HL-60/S4 treated with retinoic acid at 250 ng/mL for 4 days and 3 days (cell line): ENCODE results near the gene SLF2.
"Not testable (repeated sequence)": the region's sequence is repeated elsewhere in the genome, so short reads cannot be mapped to it uniquely, and the experiment has no call there.

Source experiments
- in situ Hi-C: fragments of 300-500 bp; cut with MboI; formaldehyde crosslinking; loops from 2 replicates; pipeline ENCODE4 v1.7.0; 2022; ENCODE audit warnings: low sequenced_read_pairs

The SLF2 gene

GRCh38 chr10:100878291-100878910 is 34.4 kb upstream of the SLF2 start:
- in situ Hi-C loops: loop anchor here (5.0 kb wide), 1 partner anchor 316 kb away; no protein-coding TSS in a partner anchor

GRCh38 chr10:100879741-100880360 is 32.9 kb upstream of the SLF2 start:
- in situ Hi-C loops: loop anchor here (5.0 kb wide), 1 partner anchor 318 kb away; no protein-coding TSS in a partner anchor

GRCh38 chr10:100881556-100882213 is 31.1 kb upstream of the SLF2 start:
- in situ Hi-C loops: no loop called here

- in situ Hi-C loops: no loop called here
Observed at GRCh38 chr10:100882252-100882651, 30.5 kb upstream of the SLF2 start.

- in situ Hi-C loops: no loop called here
Observed at GRCh38 chr10:100882671-100883311, 30.0 kb upstream of the SLF2 start.

- in situ Hi-C loops: no loop called here
Observed at GRCh38 chr10:100883312-100883821, 29.4 kb upstream of the SLF2 start.

GRCh38 chr10:100885611-100886010 is 27.2 kb upstream of the SLF2 start:
- in situ Hi-C loops: not testable (repeated sequence)

- in situ Hi-C loops: no loop called here
Observed at GRCh38 chr10:100886091-100886490, 26.7 kb upstream of the SLF2 start.

GRCh38 chr10:100886521-100886920 is 26.2 kb upstream of the SLF2 start:
- in situ Hi-C loops: no loop called here

GRCh38 chr10:100886963-100887362 is 25.8 kb upstream of the SLF2 start:
- in situ Hi-C loops: no loop called here

- in situ Hi-C loops: no loop called here
Observed at GRCh38 chr10:100887761-100888296, 24.9 kb upstream of the SLF2 start.

GRCh38 chr10:100888957-100889356 is 23.8 kb upstream of the SLF2 start:
- in situ Hi-C loops: no loop called here

GRCh38 chr10:100889546-100889945 is 23.2 kb upstream of the SLF2 start:
- in situ Hi-C loops: no loop called here

- in situ Hi-C loops: no loop called here
Observed at GRCh38 chr10:100890141-100890672, 22.6 kb upstream of the SLF2 start.

GRCh38 chr10:100890673-100891317 is 22.0 kb upstream of the SLF2 start:
- in situ Hi-C loops: no loop called here

GRCh38 chr10:100894033-100894432 is 18.7 kb upstream of the SLF2 start:
- in situ Hi-C loops: no loop called here

GRCh38 chr10:100894589-100895294 is 18.0 kb upstream of the SLF2 start:
- in situ Hi-C loops: no loop called here

- in situ Hi-C loops: no loop called here
Observed at GRCh38 chr10:100895346-100895745, 17.4 kb upstream of the SLF2 start.

GRCh38 chr10:100895896-100896295 is 16.9 kb upstream of the SLF2 start:
- in situ Hi-C loops: no loop called here
